ENCODE results near the gene ARHGAP20. TPM values are rescaled to one million over a fixed set of nuclear protein-coding genes. Genes with fewer than 3 reads are reported as not detected.

The ARHGAP20 gene
- total and polyA plus RNA-seq, 2 of the 4 experiments (the other 2 are of a cell fraction): 1.4 to 2.5 TPM

GRCh38 chr11:110750100-110750499, 37.9 kb upstream of the ARHGAP20 start:
- Histone ChIP-seq H2AFZ (replicated peaks; ENCODE audit: low read length, poor library complexity) (no peak overlapping the region), H4K8ac (ENCODE audit: low read depth in 2 of 2, low read length in 2 of 2) (no peak overlapping the region), H3K4me3 (ENCODE audit: insufficient read depth, low read depth, low read length) (no peak overlapping the region), H3K56ac (ENCODE audit: extremely low read depth, insufficient read depth, low read length) (no peak overlapping the region), H3K36me3 (ENCODE audit: control insufficient read depth, insufficient read depth, low read length) (no peaks in the 10 kb centered on the region), H2BK5ac (ENCODE audit: low read depth, low read length, poor library complexity, severe bottlenecking) (no peak overlapping the region), H4K91ac (ENCODE audit: insufficient read depth, low read depth, low read length) (no peak overlapping the region), H3K9me3 (ENCODE audit: control insufficient read depth, insufficient read depth, low read length) (peaks cover 5% of the 10 kb centered on the region; the same call in 1 of the 2 replicates), H3K18ac (ENCODE audit: low read depth, low read length) (no peak overlapping the region), H2AK9ac (replicated peaks; ENCODE audit: low read depth, low read length, poor library complexity) (no peak overlapping the region), H3K79me1 (ENCODE audit: low read depth in 1 of 2, low read length in 2 of 2) (no peaks in the 10 kb centered on the region), H2AK5ac (ENCODE audit: low read depth, low read length) (no peak overlapping the region), H3K9me1 (ENCODE audit: insufficient read depth, low read length) (no peaks in the 10 kb centered on the region), H3K9ac (ENCODE audit: low read depth, low read length) (no peak overlapping the region), H3K14ac (replicated peaks; ENCODE audit: low read depth, low read length) (no peak overlapping the region), H2BK15ac (ENCODE audit: low read depth, low read length) (no peak overlapping the region), H2BK120ac (ENCODE audit: low read depth, low read length) (no peak overlapping the region), H3K27ac (ENCODE audit: insufficient read depth, low read length) (no peak overlapping the region), H4K5ac (ENCODE audit: low read depth, low read length) (no peak overlapping the region), H3K4me1 (ENCODE audit: control insufficient read depth, insufficient read depth, low read length) (no peaks in the 10 kb centered on the region), H4K20me1 (ENCODE audit: insufficient read depth, low read length) (no peaks in the 10 kb centered on the region), H3K4ac (ENCODE audit: low read depth, low read length) (no peak overlapping the region), H2BK20ac (ENCODE audit: low read depth, low read length) (no peak overlapping the region), H3K4me2 (ENCODE audit: low read depth, low read length) (no peak overlapping the region), H3K23ac (ENCODE audit: low read depth, low read length) (no peak overlapping the region), H3K27me3 (ENCODE audit: control insufficient read depth, insufficient read depth, low read length) (no peaks in the 10 kb centered on the region)
- POLR2A ChIA-PET (ENCODE audit: unreplicated experiment): no interaction called here
- intact Hi-C loops (cut with micrococcal nuclease): no loop called here
- CTCF ChIA-PET: no interaction called here
- DNase-seq (no peak), ATAC-seq (ENCODE audit: low read depth) (no peak)
- in situ Hi-C loops (cut with MboI; ENCODE audit: low sequenced_read_pairs): no loop called here
- no TSS peak for BruUV-seq (replicated peaks)
- TF ChIP-seq CHD1 (IDR thresholded peaks at IDR 0.05; ENCODE audit: low read depth, low read length): no peak
- TF ChIP-seq NFE2L2 (IDR thresholded peaks at IDR 0.05; ENCODE audit: low read depth, low read length): peak; percentile 66; the same call in 1 of the 2 replicates
- TF ChIP-seq MAFK (IDR thresholded peaks at IDR 0.05; ENCODE audit: low read depth, low read length): no peak
- no peak for TF ChIP-seq RCOR1 (IDR thresholded peaks at IDR 0.05; ENCODE audit: insufficient replicate concordance, low read length)
- no peak for TF ChIP-seq USF2 (IDR thresholded peaks at IDR 0.05; ENCODE audit: low read depth, low read length)
- dilution Hi-C loops (cut with HindIII; ENCODE audit: low sequenced_read_pairs, unreplicated experiment): no loop called here
